Islet of Langerhans (tissue), 1 donor: ENCODE measurements around the gene LIPT1.
"Not testable (repeated sequence)": the region's sequence is repeated elsewhere in the genome, so short reads cannot be mapped to it uniquely, and the experiment has no call there.

Source experiments
- FAIRE-seq: peaks from one replicate; lab custom pipeline; 2011; peaks lifted over from hg19 to GRCh38; lab: Jason Lieb, UNC

The LIPT1 gene

GRCh38 chr2:99180755-99181623, 26.2 kb downstream of the LIPT1 start, which contains the start of the genes MITD1 and MRPL30:
TSS of gene MITD1 (minus strand) at chr2:99181058. CDS start at chr2:99180981, 77 bp downstream.
TSS of gene MRPL30 (plus strand) at chr2:99181184. CDS start at chr2:99186204, 5,020 bp downstream.
- peak; percentile 24 for FAIRE-seq

- FAIRE-seq: no peak
Observed at GRCh38 chr2:99181624-99182000, 26.8 kb downstream of the LIPT1 start.

GRCh38 chr2:99183025-99183424, 28.3 kb downstream of the LIPT1 start:
- FAIRE-seq: no peak

- FAIRE-seq: no peak
Observed at GRCh38 chr2:99184811-99185210, 30.0 kb downstream of the LIPT1 start.

- no peak for FAIRE-seq
Observed at GRCh38 chr2:99187011-99187410, 32.2 kb downstream of the LIPT1 start.

- no peak for FAIRE-seq
Observed at GRCh38 chr2:99188357-99188756, 33.6 kb downstream of the LIPT1 start.

- no peak for FAIRE-seq
Observed at GRCh38 chr2:99190548-99190947, 35.8 kb downstream of the LIPT1 start.

- FAIRE-seq: not testable (repeated sequence)
Observed at GRCh38 chr2:99192364-99192763, 37.6 kb downstream of the LIPT1 start.

GRCh38 chr2:99198103-99198841, 43.5 kb downstream of the LIPT1 start:
- no peak for FAIRE-seq

GRCh38 chr2:99200076-99200800, 45.5 kb downstream of the LIPT1 start:
- no peak for FAIRE-seq

GRCh38 chr2:99201959-99202678, 47.4 kb downstream of the LIPT1 start:
- no peak for FAIRE-seq

- no peak for FAIRE-seq
Observed at GRCh38 chr2:99205491-99205890, 50.7 kb downstream of the LIPT1 start.
